OCI-LY1 (cell line): Measurements from ENCODE around the gene ATAT1.
"Not testable (repeated sequence)": the region's sequence is repeated elsewhere in the genome, so short reads cannot be mapped to it uniquely, and the experiment has no call there.

Experiments
- H2AFZ ChIP-seq: fragments of 200-600 bp; sonication (generic), shearing (Covaris generic); 2 replicates; pipeline ENCODE4 v1.6.0; 2014; ENCODE audit warnings: antibody characterized with exemption, mild to moderate bottlenecking, low read length
- H3F3A ChIP-seq: fragments of 200-600 bp; sonication (generic), shearing (Covaris generic); 2 replicates; pipeline ENCODE4 v1.6.0; 2014; ENCODE audit warnings: mild to moderate bottlenecking, antibody characterized with exemption, low read length, moderate library complexity; ENCODE audit not compliant: insufficient read depth
- H3K27ac ChIP-seq: fragments of 200-600 bp; sonication (generic); 2 replicates; pipeline ENCODE4 v1.5.1; 2014; ENCODE audit warnings: low read length, mixed run types, mild to moderate bottlenecking, low read depth; ENCODE audit not compliant: poor library complexity, severe bottlenecking
- H3K27me3 ChIP-seq: fragments of 200-600 bp; sonication (generic); 2 replicates; pipeline ENCODE4 v1.6.0; 2014; ENCODE audit warnings: antibody characterized with exemption, mild to moderate bottlenecking, low read length, moderate library complexity; ENCODE audit not compliant: insufficient read depth
- H3K36me3 ChIP-seq: fragments of 200-600 bp; sonication (generic); 2 replicates; pipeline ENCODE4 v1.6.1; 2014; ENCODE audit warnings: mild to moderate bottlenecking, antibody characterized with exemption, low read length, moderate library complexity, mixed read lengths; ENCODE audit not compliant: insufficient read depth
- H3K4me1 ChIP-seq: fragments of 200-600 bp; sonication (generic); 2 replicates; pipeline ENCODE4 v1.5.1; 2014; ENCODE audit warnings: mild to moderate bottlenecking, low read length, moderate library complexity; ENCODE audit not compliant: insufficient read depth, severe bottlenecking
- H3K4me2 ChIP-seq: fragments of 200-600 bp; sonication (generic), shearing (Covaris generic); 2 replicates; pipeline ENCODE4 v1.6.1; 2014; ENCODE audit warnings: low read length
- H3K4me3 ChIP-seq: fragments of 200-600 bp; sonication (generic); 2 replicates; pipeline ENCODE4 v1.5.1; 2014; ENCODE audit warnings: low read length, low read depth, mild to moderate bottlenecking, mixed read lengths; ENCODE audit not compliant: poor library complexity, severe bottlenecking
- H3K79me2 ChIP-seq: fragments of 200-600 bp; shearing (Covaris generic); 2 replicates; pipeline ENCODE4 v1.6.1; 2016; ENCODE audit warnings: mixed run types, low read length, mixed read lengths; ENCODE audit not compliant: insufficient read depth
- H3K9ac ChIP-seq: fragments of 200-600 bp; sonication (generic), shearing (Covaris generic); 2 replicates; pipeline ENCODE4 v1.6.1; 2014; ENCODE audit warnings: mild to moderate bottlenecking, low read length, mixed read lengths
- H3K9me2 ChIP-seq: fragments of 200-600 bp; sonication (generic), shearing (Covaris generic); 2 replicates; pipeline ENCODE4 v1.6.1; 2014; ENCODE audit warnings: low read depth, mild to moderate bottlenecking, low read length, mixed read lengths
- H3K9me3 ChIP-seq: fragments of 200-600 bp; shearing (Covaris generic); 2 replicates; pipeline ENCODE4 v1.6.1; 2014; ENCODE audit warnings: low read length, mixed read lengths
- H4K20me1 ChIP-seq: fragments of 200-600 bp; sonication (generic), shearing (Covaris generic); 2 replicates; pipeline ENCODE4 v1.6.0; 2016; ENCODE audit warnings: mild to moderate bottlenecking, low read length; ENCODE audit not compliant: insufficient read depth
- EZH2 ChIP-seq: fragments of 200-600 bp; sonication (generic), shearing (Covaris generic); IDR thresholded peaks from 2 replicates; pipeline ENCODE4 v1.8.0; 2017; ENCODE audit warnings: borderline replicate concordance, mixed run types, mild to moderate bottlenecking, antibody characterized with exemption, low read length, moderate library complexity, mixed read lengths
- TF ChIP-seq, protein P1 (sequence below): fragments of 200-600 bp; sonication (generic), shearing (Covaris generic); IDR thresholded peaks from 2 replicates; pipeline ENCODE4 v1.5.1; 2017; ENCODE audit warnings: mild to moderate bottlenecking, antibody characterized with exemption, low read length, moderate library complexity, mixed read lengths

The ATAT1 gene

GRCh38 chr6:30655743-30656094 lies 29.0 kb downstream of the ATAT1 start:
- Histone ChIP-seq H3K4me3 (no peak overlapping the region), H3K27ac (no peak overlapping the region), H3K27me3 (no peaks in the 10 kb centered on the region), H3K9me3 (no peaks in the 10 kb centered on the region), H2AFZ (no peak overlapping the region), H3K9me2 (no peaks in the 10 kb centered on the region), H3K4me1 (no peaks in the 10 kb centered on the region), H3K4me2 (no peak overlapping the region), H3K79me2 (no peaks in the 10 kb centered on the region), H4K20me1 (no peaks in the 10 kb centered on the region), H3F3A (no peaks in the 10 kb centered on the region), H3K36me3 (peaks cover 87% of the 10 kb centered on the region), H3K9ac (no peak overlapping the region)
- TF ChIP-seq, protein P1, sequence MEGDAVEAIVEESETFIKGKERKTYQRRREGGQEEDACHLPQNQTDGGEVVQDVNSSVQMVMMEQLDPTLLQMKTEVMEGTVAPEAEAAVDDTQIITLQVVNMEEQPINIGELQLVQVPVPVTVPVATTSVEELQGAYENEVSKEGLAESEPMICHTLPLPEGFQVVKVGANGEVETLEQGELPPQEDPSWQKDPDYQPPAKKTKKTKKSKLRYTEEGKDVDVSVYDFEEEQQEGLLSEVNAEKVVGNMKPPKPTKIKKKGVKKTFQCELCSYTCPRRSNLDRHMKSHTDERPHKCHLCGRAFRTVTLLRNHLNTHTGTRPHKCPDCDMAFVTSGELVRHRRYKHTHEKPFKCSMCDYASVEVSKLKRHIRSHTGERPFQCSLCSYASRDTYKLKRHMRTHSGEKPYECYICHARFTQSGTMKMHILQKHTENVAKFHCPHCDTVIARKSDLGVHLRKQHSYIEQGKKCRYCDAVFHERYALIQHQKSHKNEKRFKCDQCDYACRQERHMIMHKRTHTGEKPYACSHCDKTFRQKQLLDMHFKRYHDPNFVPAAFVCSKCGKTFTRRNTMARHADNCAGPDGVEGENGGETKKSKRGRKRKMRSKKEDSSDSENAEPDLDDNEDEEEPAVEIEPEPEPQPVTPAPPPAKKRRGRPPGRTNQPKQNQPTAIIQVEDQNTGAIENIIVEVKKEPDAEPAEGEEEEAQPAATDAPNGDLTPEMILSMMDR: no peak
- no peak for TF ChIP-seq EZH2

GRCh38 chr6:30656513-30656912 lies 29.8 kb downstream of the ATAT1 start:
- H2AFZ ChIP-seq: no peak overlapping the region
- H3K9me2 ChIP-seq: no peaks in the 10 kb centered on the region
- H3K79me2 ChIP-seq: no peaks in the 10 kb centered on the region
- H3K4me3 ChIP-seq: no peak overlapping the region
- no peak for TF ChIP-seq EZH2
- TF ChIP-seq, protein P1: no peak
- H4K20me1 ChIP-seq: no peaks in the 10 kb centered on the region
- no peaks in the 10 kb centered on the region for H3K4me1 ChIP-seq
- H3F3A ChIP-seq: no peaks in the 10 kb centered on the region
- H3K9ac ChIP-seq: no peak overlapping the region
- H3K9me3 ChIP-seq: no peaks in the 10 kb centered on the region
- H3K4me2 ChIP-seq: no peak overlapping the region
- H3K27ac ChIP-seq: no peak overlapping the region
- H3K36me3 ChIP-seq: peaks cover 83% of the 10 kb centered on the region
- no peaks in the 10 kb centered on the region for H3K27me3 ChIP-seq

DNA sequence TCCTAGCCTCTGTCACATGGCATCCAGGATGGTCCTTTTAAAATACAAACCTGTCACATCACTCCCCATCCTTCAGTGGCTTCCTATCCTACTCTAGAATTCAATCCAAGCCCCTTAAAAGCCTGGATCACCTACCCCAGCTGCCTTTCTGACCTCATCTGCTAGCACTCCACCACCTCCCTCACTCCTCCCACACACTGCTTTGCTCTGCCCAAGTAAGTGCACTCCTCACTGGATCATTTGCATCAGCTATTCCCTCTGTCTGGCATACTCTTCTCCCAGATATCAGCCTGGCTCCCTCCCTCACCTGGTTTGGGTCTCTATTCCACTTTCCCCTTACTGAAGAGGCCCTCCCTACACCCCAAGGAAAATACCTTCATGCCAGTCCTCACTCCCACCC lies 30.8 kb downstream of the ATAT1 start:
- no peaks in the 10 kb centered on the region for H3K79me2 ChIP-seq
- no peaks in the 10 kb centered on the region for H4K20me1 ChIP-seq
- no peaks in the 10 kb centered on the region for H3K9me3 ChIP-seq
- H3K4me3 ChIP-seq: no peak overlapping the region
- no peak overlapping the region for H3K4me2 ChIP-seq
- H2AFZ ChIP-seq: no peak overlapping the region
- H3K27ac ChIP-seq: no peak overlapping the region
- H3F3A ChIP-seq: no peaks in the 10 kb centered on the region
- no peak overlapping the region for H3K9ac ChIP-seq
- no peaks in the 10 kb centered on the region for H3K4me1 ChIP-seq
- H3K9me2 ChIP-seq: no peaks in the 10 kb centered on the region
- H3K36me3 ChIP-seq: peaks cover 83% of the 10 kb centered on the region
- TF ChIP-seq, protein P1: no peak
- no peak for TF ChIP-seq EZH2
- H3K27me3 ChIP-seq: no peaks in the 10 kb centered on the region

DNA sequence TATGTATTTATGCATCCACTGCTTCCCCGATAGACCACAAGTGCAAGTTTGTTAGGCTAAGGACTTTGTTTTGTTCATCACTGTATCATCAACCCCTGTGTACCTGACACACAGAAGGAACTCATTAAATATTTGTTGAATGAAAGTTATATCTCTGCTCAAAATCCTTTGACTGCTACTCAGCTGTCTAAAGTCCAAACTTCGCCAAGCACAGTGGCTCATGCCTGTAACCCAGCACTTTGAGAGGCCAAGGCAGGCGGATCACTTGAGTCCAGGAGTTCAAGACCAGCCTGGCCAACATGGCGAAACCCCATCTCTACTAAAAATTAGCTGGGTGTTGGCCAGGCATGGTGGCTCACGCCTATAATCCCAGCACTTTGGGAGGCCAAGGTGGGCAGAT lies 31.2 kb downstream of the ATAT1 start:
- H3K27me3 ChIP-seq, H4K20me1 ChIP-seq, H3K4me3 ChIP-seq, H3K9me2 ChIP-seq, H3K27ac ChIP-seq, H3K4me2 ChIP-seq, H3F3A ChIP-seq, H3K9ac ChIP-seq, H3K9me3 ChIP-seq, H3K4me1 ChIP-seq, H2AFZ ChIP-seq, H3K79me2 ChIP-seq: not testable (repeated sequence)
- H3K36me3 ChIP-seq: peaks cover 83% of the 10 kb centered on the region
